ENCODE measurements around the gene SLC39A11.

SLC39A11 gene

DNA sequence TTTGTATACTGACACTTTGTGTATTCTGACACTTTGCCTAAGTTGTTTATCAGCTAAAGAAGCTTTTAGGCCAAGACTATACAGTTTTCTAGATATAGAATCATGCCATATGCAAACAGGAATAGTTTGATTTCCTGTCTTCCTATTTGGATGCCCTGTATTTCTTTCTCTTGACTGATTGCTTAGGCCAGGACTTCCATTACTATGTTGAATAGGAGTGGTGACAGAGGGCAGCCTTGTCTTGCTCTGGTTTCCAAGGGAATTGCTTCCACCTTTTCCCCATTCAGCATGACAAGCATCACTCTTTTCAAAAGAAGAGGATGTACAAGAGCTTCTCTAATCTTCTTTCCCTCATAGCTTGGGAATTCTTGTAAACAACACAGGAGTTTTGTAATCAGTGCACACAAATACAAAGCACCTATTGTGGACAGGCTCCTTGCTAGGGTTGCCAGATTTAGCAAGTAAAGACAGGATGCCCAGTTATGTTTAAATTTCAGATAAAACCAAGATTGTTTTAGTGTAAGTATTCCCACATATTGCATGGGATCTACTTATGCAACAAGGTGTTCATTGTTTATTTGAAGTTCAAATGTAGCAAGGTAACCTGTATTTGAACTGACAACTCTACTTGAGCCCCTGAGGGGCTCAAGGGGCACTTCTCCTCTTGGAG, 233.5 kb downstream of the SLC39A11 start:
- H3K4me1 ChIP-seq (ENCODE audit: low read length) = no peaks in the 10 kb centered on the region
- TF ChIP-seq, protein P1, sequence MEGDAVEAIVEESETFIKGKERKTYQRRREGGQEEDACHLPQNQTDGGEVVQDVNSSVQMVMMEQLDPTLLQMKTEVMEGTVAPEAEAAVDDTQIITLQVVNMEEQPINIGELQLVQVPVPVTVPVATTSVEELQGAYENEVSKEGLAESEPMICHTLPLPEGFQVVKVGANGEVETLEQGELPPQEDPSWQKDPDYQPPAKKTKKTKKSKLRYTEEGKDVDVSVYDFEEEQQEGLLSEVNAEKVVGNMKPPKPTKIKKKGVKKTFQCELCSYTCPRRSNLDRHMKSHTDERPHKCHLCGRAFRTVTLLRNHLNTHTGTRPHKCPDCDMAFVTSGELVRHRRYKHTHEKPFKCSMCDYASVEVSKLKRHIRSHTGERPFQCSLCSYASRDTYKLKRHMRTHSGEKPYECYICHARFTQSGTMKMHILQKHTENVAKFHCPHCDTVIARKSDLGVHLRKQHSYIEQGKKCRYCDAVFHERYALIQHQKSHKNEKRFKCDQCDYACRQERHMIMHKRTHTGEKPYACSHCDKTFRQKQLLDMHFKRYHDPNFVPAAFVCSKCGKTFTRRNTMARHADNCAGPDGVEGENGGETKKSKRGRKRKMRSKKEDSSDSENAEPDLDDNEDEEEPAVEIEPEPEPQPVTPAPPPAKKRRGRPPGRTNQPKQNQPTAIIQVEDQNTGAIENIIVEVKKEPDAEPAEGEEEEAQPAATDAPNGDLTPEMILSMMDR (IDR thresholded peaks at IDR 0.05; ENCODE audit: low read length) = no peak
- no peak for TF ChIP-seq EZH2phosphoT487 (IDR thresholded peaks at IDR 0.05; ENCODE audit: low read length)
- no peak for TF ChIP-seq EZH2 (optimal IDR thresholded peaks at IDR 0.05; ENCODE audit: low read depth, low read length)
- no peak overlapping the region for H3K27ac ChIP-seq (ENCODE audit: low read length)
- H2AFZ ChIP-seq (ENCODE audit: low read length) = no peak overlapping the region
- H3F3A ChIP-seq (ENCODE audit: insufficient read depth, low read length) = no peaks in the 10 kb centered on the region
- DNase-seq = no peak
- no peaks in the 10 kb centered on the region for H3K27me3 ChIP-seq (replicated peaks; ENCODE audit: insufficient read depth, low read length)
- H4K20me1 ChIP-seq (ENCODE audit: insufficient read depth, low read length) = no peaks in the 10 kb centered on the region
- no peaks in the 10 kb centered on the region for H3K9me2 ChIP-seq (replicated peaks; ENCODE audit: insufficient read depth, low read length)
- H3K4me2 ChIP-seq (ENCODE audit: low read depth, low read length) = no peak overlapping the region
- no peak overlapping the region for H3K4me3 ChIP-seq (ENCODE audit: low read length)
- H3K9me3 ChIP-seq (replicated peaks; ENCODE audit: insufficient read depth, low read length) = no peaks in the 10 kb centered on the region
- no peaks in the 10 kb centered on the region for H3K36me3 ChIP-seq (replicated peaks; ENCODE audit: insufficient read depth, low read length)
- H3K79me2 ChIP-seq (ENCODE audit: low read length) = no peaks in the 10 kb centered on the region
- H3K9ac ChIP-seq (ENCODE audit: low read length) = no peak overlapping the region

DNA sequence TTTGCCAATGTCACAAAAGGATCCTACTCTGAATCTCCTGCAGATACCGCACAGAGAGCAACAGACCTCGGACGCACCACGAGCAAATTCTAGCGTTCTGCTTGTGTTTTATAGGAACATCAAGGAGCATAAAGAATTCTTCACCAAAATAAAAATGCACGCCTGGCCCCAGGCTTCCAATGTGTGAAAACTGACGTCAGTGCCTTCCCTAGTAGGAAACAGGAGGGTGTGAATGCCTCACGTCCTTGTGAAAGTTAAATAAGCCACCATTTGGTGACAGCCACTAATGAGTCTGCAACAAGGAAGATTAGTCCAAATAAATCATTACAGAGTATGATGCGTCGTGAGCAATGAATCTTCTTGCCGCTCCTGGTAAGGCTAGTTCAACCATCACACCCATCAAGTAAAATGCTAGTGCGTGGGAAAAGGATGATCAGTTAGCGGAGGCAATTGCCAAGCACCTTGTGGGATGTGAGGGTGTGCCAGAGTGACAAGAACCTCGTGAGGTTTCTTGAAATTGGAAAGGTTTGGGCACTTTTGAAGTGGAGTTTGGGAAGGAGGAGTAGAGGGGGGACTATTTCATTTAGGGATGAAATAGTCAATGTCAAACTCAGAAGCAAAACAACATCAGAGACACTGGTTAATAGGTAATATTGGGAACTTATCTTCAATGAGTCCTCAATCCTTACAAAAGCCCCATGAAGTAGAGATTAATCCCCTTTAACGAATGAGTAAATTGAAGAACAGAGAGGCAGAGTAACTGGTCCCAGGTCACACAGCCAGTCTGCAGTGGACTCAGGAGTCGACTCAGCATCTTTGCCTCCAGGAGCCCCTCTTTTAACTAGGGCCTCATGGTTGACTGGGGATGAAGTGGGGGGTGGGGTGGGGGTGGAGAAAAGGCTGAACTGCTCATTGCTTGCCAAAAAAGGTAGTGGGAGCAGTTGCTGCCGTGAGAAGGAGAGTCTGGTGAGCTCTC, 238.8 kb downstream of the SLC39A11 start:
- H3K9ac ChIP-seq (ENCODE audit: low read length) = no peak overlapping the region
- H3K4me2 ChIP-seq (ENCODE audit: low read depth, low read length) = no peak overlapping the region
- no peaks in the 10 kb centered on the region for H3K9me3 ChIP-seq (replicated peaks; ENCODE audit: insufficient read depth, low read length)
- no peaks in the 10 kb centered on the region for H3K79me2 ChIP-seq (ENCODE audit: low read length)
- no peak for DNase-seq
- H3K4me1 ChIP-seq (ENCODE audit: low read length) = no peaks in the 10 kb centered on the region
- no peaks in the 10 kb centered on the region for H3K36me3 ChIP-seq (replicated peaks; ENCODE audit: insufficient read depth, low read length)
- no peaks in the 10 kb centered on the region for H3K27me3 ChIP-seq (replicated peaks; ENCODE audit: insufficient read depth, low read length)
- no peaks in the 10 kb centered on the region for H4K20me1 ChIP-seq (ENCODE audit: insufficient read depth, low read length)
- H2AFZ ChIP-seq (ENCODE audit: low read length) = no peak overlapping the region
- H3K4me3 ChIP-seq (ENCODE audit: low read length) = no peak overlapping the region
- no peaks in the 10 kb centered on the region for H3F3A ChIP-seq (ENCODE audit: insufficient read depth, low read length)
- H3K9me2 ChIP-seq (replicated peaks; ENCODE audit: insufficient read depth, low read length) = no peaks in the 10 kb centered on the region
- no peak for TF ChIP-seq EZH2 (optimal IDR thresholded peaks at IDR 0.05; ENCODE audit: low read depth, low read length)
- TF ChIP-seq EZH2phosphoT487 (IDR thresholded peaks at IDR 0.05; ENCODE audit: low read length) = no peak
- TF ChIP-seq, protein P1 (IDR thresholded peaks at IDR 0.05; ENCODE audit: low read length) = no peak
- no peak overlapping the region for H3K27ac ChIP-seq (ENCODE audit: low read length)

DNA sequence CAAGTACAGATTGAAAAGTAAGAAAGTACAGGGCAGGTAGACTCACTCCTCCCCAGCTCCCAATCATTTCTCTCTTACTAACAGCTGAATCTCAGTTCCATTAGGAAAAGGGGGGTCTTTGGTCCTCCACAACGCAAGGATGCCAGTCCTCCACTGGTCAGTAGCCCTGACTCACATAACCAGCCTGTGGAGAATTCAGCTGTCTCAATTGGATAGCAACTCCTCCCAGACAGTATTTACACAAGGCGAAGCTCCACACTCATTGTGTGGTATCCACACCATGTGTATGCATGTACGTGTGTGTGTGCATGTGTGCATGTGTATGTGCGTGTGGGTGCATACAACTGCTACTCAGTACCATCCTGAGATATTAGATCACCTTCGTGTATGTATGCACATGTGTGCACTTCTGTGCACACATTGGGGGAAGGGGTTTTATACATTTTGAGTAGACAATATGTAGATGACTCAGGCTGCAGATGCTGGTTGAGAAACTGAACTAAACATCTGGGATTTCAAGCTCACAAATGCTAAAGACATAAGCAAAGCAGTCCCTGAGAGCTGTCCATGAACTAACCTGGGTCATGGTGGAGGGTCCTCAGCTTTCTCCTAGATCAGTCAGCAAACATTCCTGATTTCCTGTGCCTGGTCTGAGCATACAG, 240.1 kb downstream of the SLC39A11 start:
- no peak overlapping the region for H2AFZ ChIP-seq (ENCODE audit: low read length)
- TF ChIP-seq EZH2 (optimal IDR thresholded peaks at IDR 0.05; ENCODE audit: low read depth, low read length) = no peak
- TF ChIP-seq, protein P1 (IDR thresholded peaks at IDR 0.05; ENCODE audit: low read length) = no peak
- no peak for TF ChIP-seq EZH2phosphoT487 (IDR thresholded peaks at IDR 0.05; ENCODE audit: low read length)
- no peaks in the 10 kb centered on the region for H3K27me3 ChIP-seq (replicated peaks; ENCODE audit: insufficient read depth, low read length)
- no peaks in the 10 kb centered on the region for H3F3A ChIP-seq (ENCODE audit: insufficient read depth, low read length)
- H3K4me2 ChIP-seq (ENCODE audit: low read depth, low read length) = no peak overlapping the region
- H4K20me1 ChIP-seq (ENCODE audit: insufficient read depth, low read length) = no peaks in the 10 kb centered on the region
- no peaks in the 10 kb centered on the region for H3K9me2 ChIP-seq (replicated peaks; ENCODE audit: insufficient read depth, low read length)
- no peak for DNase-seq
- no peaks in the 10 kb centered on the region for H3K79me2 ChIP-seq (ENCODE audit: low read length)
- no peak overlapping the region for H3K27ac ChIP-seq (ENCODE audit: low read length)
- H3K4me3 ChIP-seq (ENCODE audit: low read length) = no peak overlapping the region
- H3K4me1 ChIP-seq (ENCODE audit: low read length) = no peaks in the 10 kb centered on the region
- H3K9ac ChIP-seq (ENCODE audit: low read length) = no peak overlapping the region
- no peaks in the 10 kb centered on the region for H3K36me3 ChIP-seq (replicated peaks; ENCODE audit: insufficient read depth, low read length)
- no peaks in the 10 kb centered on the region for H3K9me3 ChIP-seq (replicated peaks; ENCODE audit: insufficient read depth, low read length)

All from MM.1S (cell line).